Neuronal stem cell (in vitro differentiated cells): ENCODE results near the gene PLOD2.

Experiments
- DNase-seq: peaks from one replicate; pipeline ENCODE4 v3.0.0-alpha.2; 2013; ENCODE audit warnings: low spot score
- H2AFZ ChIP-seq: one replicate; pipeline ENCODE4 v1.6.1; 2013; ENCODE audit warnings: mild to moderate bottlenecking, low read length, inconsistent platforms
- H2AK5ac ChIP-seq: 2 replicates; pipeline ENCODE4 v1.6.1; 2013; ENCODE audit warnings: low read depth, mild to moderate bottlenecking, inconsistent platforms, low read length, moderate library complexity, mixed read lengths
- H2BK120ac ChIP-seq: 2 replicates; pipeline ENCODE4 v1.6.1; 2013; ENCODE audit warnings: low read depth, mild to moderate bottlenecking, inconsistent platforms, low read length, moderate library complexity, mixed read lengths
- H2BK12ac ChIP-seq: one replicate; pipeline ENCODE4 v1.6.1; 2013; ENCODE audit warnings: low read length, inconsistent platforms
- H2BK15ac ChIP-seq: 2 replicates; pipeline ENCODE4 v1.6.1; 2013; ENCODE audit warnings: mild to moderate bottlenecking, low read length, inconsistent platforms, mixed read lengths
- H2BK5ac ChIP-seq: one replicate; pipeline ENCODE4 v1.6.1; 2013; ENCODE audit warnings: inconsistent platforms, mild to moderate bottlenecking, low read length, moderate library complexity
- H3K14ac ChIP-seq: one replicate; pipeline ENCODE4 v1.6.1; 2013; ENCODE audit warnings: low read length, inconsistent platforms
- H3K18ac ChIP-seq: 2 replicates; pipeline ENCODE4 v1.6.1; 2013; ENCODE audit warnings: low read length, inconsistent platforms
- H3K23ac ChIP-seq: 2 replicates; pipeline ENCODE4 v1.6.1; 2013; ENCODE audit warnings: low read depth, mild to moderate bottlenecking, mixed read lengths, low read length, inconsistent platforms; ENCODE audit not compliant: poor library complexity
- H3K27ac ChIP-seq: replicated peaks from 3 replicates; pipeline ENCODE4 v1.5.1; 2013; ENCODE audit warnings: low read length, inconsistent platforms
- H3K27me3 ChIP-seq, 3 experiments: 2 replicates each; pipeline ENCODE4 v1.6.1; 2013; ENCODE audit warnings: low read length in 3 of 3, mild to moderate bottlenecking in 2 of 3, inconsistent platforms in 1 of 3, low read depth in 1 of 3, mixed read lengths in 1 of 3, moderate library complexity in 1 of 3; ENCODE audit not compliant: control insufficient read depth in 3 of 3, insufficient read depth in 3 of 3
- H3K36me3 ChIP-seq, 2 donors: replicated peaks in 1 of 2; 2 replicates each; pipeline ENCODE4 v1.6.1; 2013; ENCODE audit warnings: low read length in 2 of 2; ENCODE audit not compliant: control insufficient read depth in 2 of 2, insufficient read depth in 2 of 2
- H3K4ac ChIP-seq: 2 replicates; pipeline ENCODE4 v1.6.1; 2013; ENCODE audit warnings: inconsistent platforms, mild to moderate bottlenecking, low read length, moderate library complexity
- H3K4me1 ChIP-seq, 2 donors: 1 replicate in 1 of 2; 2 replicates in 1 of 2; pipeline ENCODE4 v1.6.1; 2013; ENCODE audit warnings: low read length in 2 of 2, low read depth in 1 of 2; ENCODE audit not compliant: control insufficient read depth in 2 of 2, insufficient read depth in 1 of 2
- H3K4me2 ChIP-seq: one replicate; pipeline ENCODE4 v1.6.1; 2013; ENCODE audit warnings: mild to moderate bottlenecking, low read length, inconsistent platforms; ENCODE audit not compliant: insufficient read depth, poor library complexity, severe bottlenecking
- H3K4me3 ChIP-seq, 2 donors: 2 replicates each; pipeline ENCODE4 v1.5.1; 2013; ENCODE audit warnings: low read length in 2 of 2, mild to moderate bottlenecking in 2 of 2, inconsistent platforms in 1 of 2, moderate library complexity in 1 of 2
- H3K79me1 ChIP-seq: one replicate; pipeline ENCODE4 v1.6.1; 2013; ENCODE audit warnings: low read depth, mild to moderate bottlenecking, inconsistent platforms, low read length, moderate library complexity
- H3K9ac ChIP-seq: one replicate; pipeline ENCODE4 v1.6.1; 2013; ENCODE audit warnings: mild to moderate bottlenecking, low read depth, low read length, inconsistent platforms; ENCODE audit not compliant: poor library complexity
- H3K9me3 ChIP-seq, 2 donors: replicated peaks in 1 of 2; 2 replicates each; pipeline versions ENCODE3 to v1.6.1; 2013; ENCODE audit warnings: low read length in 2 of 2, mild to moderate bottlenecking in 2 of 2, inconsistent platforms in 1 of 2, low read depth in 1 of 2, mixed read lengths in 1 of 2, moderate library complexity in 1 of 2; ENCODE audit not compliant: control insufficient read depth in 2 of 2, insufficient read depth in 1 of 2
- H4K8ac ChIP-seq: one replicate; pipeline ENCODE4 v1.6.1; 2013; ENCODE audit warnings: low read depth, mild to moderate bottlenecking, inconsistent platforms, low read length, moderate library complexity
- H4K91ac ChIP-seq: one replicate; pipeline ENCODE4 v1.6.1; 2013; ENCODE audit warnings: low read length, low read depth, mild to moderate bottlenecking, inconsistent platforms; ENCODE audit not compliant: poor library complexity
- WGBS, 2 donors: extraction: QIAGEN DNeasy Blood & Tissue Kit; methylation state at CpG; one replicate each; pipeline ENCODE4 v1.1.7; 2013; ENCODE audit warnings: missing lambda C conversion rate in 2 of 2, mixed read lengths in 1 of 2; ENCODE audit not compliant: insufficient read length in 2 of 2, insufficient replicate concordance in 1 of 2; ENCODE audit errors: extremely low coverage in 2 of 2; 5-methylcytosine and 5-hydroxymethylcytosine counted together

Gene PLOD2

DNA sequence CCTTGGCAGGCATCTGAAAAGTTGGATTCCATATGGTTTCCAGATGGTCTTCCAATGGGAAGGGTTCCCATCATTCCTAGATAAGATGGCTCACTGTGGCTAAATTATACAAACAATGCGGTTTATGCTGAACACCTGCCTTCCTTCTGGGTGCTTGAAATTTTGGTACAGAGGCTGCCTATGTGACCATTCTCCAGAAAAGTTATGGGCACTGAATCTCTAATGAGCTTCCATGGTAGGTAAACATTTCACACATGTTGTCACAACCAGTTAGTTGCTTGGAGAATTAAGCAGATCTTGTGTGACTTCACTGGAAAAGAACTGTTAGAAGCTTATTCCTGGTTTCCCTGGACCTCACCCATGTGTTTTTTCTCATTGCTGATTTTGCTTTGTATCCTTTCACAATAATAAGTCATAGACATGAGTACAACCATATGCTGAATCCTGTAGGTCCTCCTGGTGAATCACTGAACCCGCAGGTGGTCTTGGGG is 30.1 kb downstream of the PLOD2 start:
- DNase-seq: no peak
- Histone ChIP-seq H3K4me2 (no peak overlapping the region), H3K14ac (no peak overlapping the region), H3K27me3 (no peaks in the 10 kb centered on the region), H2BK120ac (no peak overlapping the region), H4K91ac (no peak overlapping the region), H3K4me1 (peaks cover 0 to 7% of the 10 kb centered on the region in 2 donors), H3K23ac (no peak overlapping the region), H2BK15ac (no peak overlapping the region), H3K18ac (no peak overlapping the region), H3K9me3 (no peaks in the 10 kb centered on the region), H3K4ac (no peak overlapping the region), H2BK5ac (no peak overlapping the region), H3K79me1 (no peaks in the 10 kb centered on the region), H3K36me3 (no peaks in the 10 kb centered on the region), H2BK12ac (no peak overlapping the region), H2AK5ac (no peak overlapping the region), H2AFZ (no peak overlapping the region), H3K4me3 (no peak overlapping the region), H3K27ac (no peak overlapping the region), H3K9ac (no peak overlapping the region), H4K8ac (no peak overlapping the region)
- no CpG with 5 or more reads among the region's 2 CpGs for WGBS, 2 donors

DNA sequence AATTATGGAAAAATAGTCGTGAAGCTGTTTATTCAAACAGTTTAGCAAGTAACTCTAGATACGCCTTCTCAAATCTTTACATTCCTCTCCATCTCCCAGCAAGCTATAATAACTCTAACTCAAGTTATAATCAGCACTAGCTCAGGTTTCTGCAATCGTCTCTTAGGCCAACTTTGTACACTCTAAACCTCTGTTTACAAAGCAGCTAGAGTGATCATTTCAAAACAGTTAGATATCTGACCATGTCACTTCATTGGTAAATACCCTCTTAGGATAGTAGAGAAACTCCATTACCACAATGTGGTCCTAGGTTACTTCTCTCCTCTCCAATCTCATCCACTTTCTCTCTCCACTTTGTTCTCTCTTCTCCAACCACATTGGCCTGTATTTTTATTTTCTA is 31.2 kb downstream of the PLOD2 start:
- Histone ChIP-seq H3K23ac (no peak overlapping the region), H3K27ac (no peak overlapping the region), H3K4me1 (peaks cover 0 to 6% of the 10 kb centered on the region in 2 donors), H4K8ac (no peak overlapping the region), H3K18ac (no peak overlapping the region), H3K79me1 (no peaks in the 10 kb centered on the region), H2AFZ (no peak overlapping the region), H3K4me3 (no peak overlapping the region), H3K9ac (no peak overlapping the region), H4K91ac (no peak overlapping the region), H2BK15ac (no peak overlapping the region), H2AK5ac (no peak overlapping the region), H2BK120ac (no peak overlapping the region), H3K36me3 (no peaks in the 10 kb centered on the region), H3K14ac (no peak overlapping the region), H3K9me3 (no peaks in the 10 kb centered on the region), H2BK12ac (no peak overlapping the region), H2BK5ac (no peak overlapping the region), H3K4ac (no peak overlapping the region), H3K27me3 (no peaks in the 10 kb centered on the region), H3K4me2 (no peak overlapping the region)
- WGBS, 2 donors: no CpG with 5 or more reads among the region's 3 CpGs
- DNase-seq: no peak

DNA sequence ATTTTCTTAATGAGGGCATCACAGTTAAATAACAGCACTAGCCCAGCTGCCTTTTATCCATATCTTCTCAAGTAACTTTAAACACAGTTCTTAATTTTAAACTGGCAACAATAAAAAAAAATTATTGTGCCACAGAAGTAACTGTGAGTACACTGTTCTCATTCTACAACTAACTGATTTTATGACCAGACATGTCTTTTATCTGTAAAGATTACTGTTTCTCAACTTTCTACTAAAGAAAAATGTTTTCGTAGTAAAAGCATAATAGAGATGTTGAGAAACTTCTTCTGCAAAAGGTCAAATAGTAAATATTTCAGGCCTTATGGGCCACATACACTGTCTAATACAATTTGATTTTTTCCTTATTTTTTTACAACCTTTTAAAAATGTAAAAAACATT is 32.0 kb downstream of the PLOD2 start:
- Histone ChIP-seq H2AFZ (no peak overlapping the region), H3K36me3 (no peaks in the 10 kb centered on the region), H3K4me3 (no peak overlapping the region), H3K14ac (no peak overlapping the region), H3K4me2 (no peak overlapping the region), H3K4me1 (no peaks in the 10 kb centered on the region), H4K91ac (no peak overlapping the region), H2BK5ac (no peak overlapping the region), H2BK12ac (no peak overlapping the region), H3K27ac (no peak overlapping the region), H3K79me1 (no peaks in the 10 kb centered on the region), H4K8ac (no peak overlapping the region), H3K23ac (no peak overlapping the region), H3K9ac (no peak overlapping the region), H2BK15ac (no peak overlapping the region), H2AK5ac (no peak overlapping the region), H3K27me3 (no peaks in the 10 kb centered on the region), H3K4ac (no peak overlapping the region), H2BK120ac (no peak overlapping the region), H3K18ac (no peak overlapping the region), H3K9me3 (no peaks in the 10 kb centered on the region)
- no peak for DNase-seq
- WGBS, 2 donors: no CpG with 5 or more reads among the region's 1 CpG

GRCh38 chr3:146128179-146128578 is 32.8 kb downstream of the PLOD2 start:
- no peak overlapping the region for H2BK5ac ChIP-seq
- H3K14ac ChIP-seq: no peak overlapping the region
- no peak overlapping the region for H3K9ac ChIP-seq
- no peak overlapping the region for H3K4me3 ChIP-seq
- H2BK15ac ChIP-seq: no peak overlapping the region
- H3K36me3 ChIP-seq: no peaks in the 10 kb centered on the region
- no peak for DNase-seq
- H3K4ac ChIP-seq: no peak overlapping the region
- no peaks in the 10 kb centered on the region for H3K4me1 ChIP-seq
- no peak overlapping the region for H3K4me2 ChIP-seq
- H3K23ac ChIP-seq: no peak overlapping the region
- H4K91ac ChIP-seq: no peak overlapping the region
- H3K18ac ChIP-seq: no peak overlapping the region
- no peaks in the 10 kb centered on the region for H3K79me1 ChIP-seq
- H3K27ac ChIP-seq: no peak overlapping the region
- no peaks in the 10 kb centered on the region for H3K27me3 ChIP-seq
- no peak overlapping the region for H2BK12ac ChIP-seq
- H3K9me3 ChIP-seq: no peaks in the 10 kb centered on the region
- H2AFZ ChIP-seq: no peak overlapping the region
- WGBS, 2 donors: no CpG with 5 or more reads among the region's 1 CpG
- no peak overlapping the region for H2BK120ac ChIP-seq
- no peak overlapping the region for H2AK5ac ChIP-seq
- no peak overlapping the region for H4K8ac ChIP-seq
